GM21390 (cell line): Measurements from ENCODE around the gene SPAG4.

ENCODE experiments used
- ATAC-seq: cut with Tn5 transposase; IDR thresholded peaks from one replicate; pipeline ENCODE4 v1.9.1; 2021; ENCODE audit not compliant: unreplicated experiment

SPAG4 gene, protein sequence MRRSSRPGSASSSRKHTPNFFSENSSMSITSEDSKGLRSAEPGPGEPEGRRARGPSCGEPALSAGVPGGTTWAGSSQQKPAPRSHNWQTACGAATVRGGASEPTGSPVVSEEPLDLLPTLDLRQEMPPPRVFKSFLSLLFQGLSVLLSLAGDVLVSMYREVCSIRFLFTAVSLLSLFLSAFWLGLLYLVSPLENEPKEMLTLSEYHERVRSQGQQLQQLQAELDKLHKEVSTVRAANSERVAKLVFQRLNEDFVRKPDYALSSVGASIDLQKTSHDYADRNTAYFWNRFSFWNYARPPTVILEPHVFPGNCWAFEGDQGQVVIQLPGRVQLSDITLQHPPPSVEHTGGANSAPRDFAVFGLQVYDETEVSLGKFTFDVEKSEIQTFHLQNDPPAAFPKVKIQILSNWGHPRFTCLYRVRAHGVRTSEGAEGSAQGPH

DNA sequence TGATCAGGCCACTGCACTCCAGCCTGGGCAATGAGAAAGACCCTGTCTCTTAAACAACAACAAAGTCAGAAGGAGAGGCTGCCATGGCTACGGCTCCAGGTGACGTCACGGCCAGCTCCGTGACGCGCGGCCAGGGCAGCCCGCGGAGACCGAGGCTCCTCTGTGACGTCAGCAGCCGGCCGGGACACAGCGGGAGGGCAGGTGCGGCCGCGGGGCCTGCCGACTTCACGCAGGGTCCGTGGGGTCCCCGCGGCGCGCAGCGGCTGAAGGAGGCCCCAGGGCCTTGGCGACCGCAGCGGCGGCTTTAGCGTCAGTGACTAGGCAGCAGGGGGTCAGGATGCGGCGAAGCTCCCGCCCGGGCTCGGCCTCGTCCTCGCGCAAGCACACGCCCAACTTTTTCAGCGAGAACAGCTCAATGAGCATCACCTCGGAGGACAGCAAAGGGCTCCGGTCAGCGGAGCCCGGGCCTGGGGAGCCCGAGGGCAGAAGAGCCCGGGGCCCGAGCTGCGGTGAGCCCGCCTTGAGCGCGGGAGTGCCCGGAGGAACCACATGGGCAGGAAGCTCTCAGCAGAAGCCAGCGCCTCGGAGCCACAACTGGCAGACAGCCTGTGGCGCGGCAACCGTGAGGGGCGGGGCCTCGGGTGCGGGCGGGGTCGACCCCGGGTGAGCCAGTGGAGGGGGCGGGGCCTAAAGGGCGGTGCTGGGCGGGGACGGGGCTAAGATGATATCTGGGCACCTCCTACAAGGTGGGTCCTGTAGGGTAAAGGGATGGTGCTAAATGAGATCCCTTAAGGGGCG, at the start of gene SPAG4:
Gene SPAG4, plus strand, starts transcription at position 163 of the 798 bp plus-strand sequence. Its CDS starts 175 bp downstream, at position 338.
- ATAC-seq: peak; percentile 55

DNA sequence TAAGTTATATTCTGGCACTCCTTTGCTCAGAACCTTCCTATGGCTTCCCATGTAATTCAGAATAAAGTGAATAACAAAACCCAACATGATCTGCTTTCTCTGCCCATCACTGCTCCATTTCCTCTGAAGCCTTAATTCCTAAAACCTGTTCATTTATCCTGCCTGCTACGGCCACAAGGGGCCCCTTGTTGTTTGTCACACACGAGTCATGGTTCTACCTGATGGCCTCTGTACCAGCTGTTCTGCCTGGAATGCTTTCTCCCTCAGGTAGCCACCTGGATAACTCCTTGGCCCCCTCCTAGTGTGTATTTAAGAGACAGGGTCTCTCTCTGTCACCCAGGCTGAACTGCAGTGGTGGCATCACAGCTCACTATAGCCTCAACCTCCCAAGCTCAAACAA, 47.0 kb upstream of the SPAG4 start:
- no peak for ATAC-seq

DNA sequence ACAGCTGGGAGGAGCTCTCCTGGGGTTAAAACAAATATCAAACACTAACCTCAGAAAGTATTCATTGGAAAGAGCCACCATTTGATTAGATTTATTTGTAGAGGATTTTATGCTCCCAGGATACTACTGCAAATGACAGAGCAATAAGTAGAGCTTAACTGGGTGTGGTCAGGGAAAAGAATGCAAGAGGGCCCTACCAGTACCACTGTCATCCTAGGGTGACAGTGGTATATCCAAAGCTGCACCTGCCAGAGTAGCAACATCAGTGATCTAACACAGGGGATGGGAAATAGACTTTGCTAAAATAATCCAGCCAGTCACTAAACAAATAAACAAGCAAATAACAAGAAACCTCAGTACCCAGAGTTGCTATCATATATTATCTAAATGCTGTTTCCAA, 44.1 kb upstream of the SPAG4 start:
- ATAC-seq: no peak

DNA sequence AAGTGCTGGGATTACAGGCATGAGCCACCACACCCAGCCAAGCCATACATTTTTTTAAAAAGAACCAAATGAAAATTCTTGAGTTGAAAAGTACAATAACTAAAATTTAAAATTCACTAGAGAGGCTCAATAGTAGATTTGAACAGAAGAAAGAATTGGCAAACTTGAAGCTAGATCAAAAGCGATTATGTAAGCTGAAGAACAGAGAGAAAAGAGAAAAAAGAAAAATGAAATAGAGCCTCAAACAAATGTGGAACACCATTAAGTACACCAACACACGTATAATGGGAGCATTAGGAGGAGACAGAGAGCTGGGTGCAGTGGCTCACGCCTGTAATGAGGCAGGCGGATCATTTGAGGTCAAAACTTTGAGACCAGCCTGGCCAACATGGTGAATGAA, 42.8 kb upstream of the SPAG4 start:
- ATAC-seq: no peak

DNA sequence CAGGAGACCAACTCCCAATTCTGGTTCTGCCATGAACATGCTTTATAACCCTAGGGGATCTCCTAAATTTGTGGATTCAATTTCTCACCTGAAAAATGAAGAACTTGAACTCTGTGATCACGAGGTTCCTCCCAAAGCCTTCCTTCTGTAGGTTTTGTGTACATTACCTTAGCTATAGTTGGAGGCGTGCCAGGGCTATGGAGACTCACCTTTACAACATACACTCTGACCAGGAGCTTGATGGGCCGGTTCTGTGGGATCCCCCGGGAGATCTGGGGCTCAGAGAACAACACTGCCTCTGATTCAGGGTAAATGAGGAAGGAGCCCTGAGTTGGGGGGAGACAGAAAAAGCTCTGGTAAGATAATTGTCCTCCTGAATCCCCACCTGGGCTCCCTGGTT, 39.7 kb upstream of the SPAG4 start:
- ATAC-seq: no peak

DNA sequence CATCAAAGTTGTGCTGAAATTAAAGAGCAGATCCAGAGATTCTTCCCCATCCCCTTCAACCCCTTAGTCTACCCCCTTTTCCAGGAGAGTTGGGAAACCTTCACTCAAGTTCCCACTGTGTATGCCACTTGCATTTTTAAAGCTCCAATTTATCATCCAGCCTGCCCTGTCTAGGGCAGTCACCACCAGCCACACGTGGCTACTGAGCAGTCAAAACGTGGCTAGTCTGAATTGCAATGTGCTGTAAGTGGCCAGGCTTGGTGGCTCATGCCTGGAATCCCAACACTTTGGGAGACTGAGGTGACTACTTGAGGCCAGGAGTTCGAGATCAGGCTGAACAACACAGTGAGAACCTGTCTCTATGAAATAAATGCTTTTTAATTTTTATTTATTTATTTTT, 38.8 kb upstream of the SPAG4 start:
- ATAC-seq: no peak

DNA sequence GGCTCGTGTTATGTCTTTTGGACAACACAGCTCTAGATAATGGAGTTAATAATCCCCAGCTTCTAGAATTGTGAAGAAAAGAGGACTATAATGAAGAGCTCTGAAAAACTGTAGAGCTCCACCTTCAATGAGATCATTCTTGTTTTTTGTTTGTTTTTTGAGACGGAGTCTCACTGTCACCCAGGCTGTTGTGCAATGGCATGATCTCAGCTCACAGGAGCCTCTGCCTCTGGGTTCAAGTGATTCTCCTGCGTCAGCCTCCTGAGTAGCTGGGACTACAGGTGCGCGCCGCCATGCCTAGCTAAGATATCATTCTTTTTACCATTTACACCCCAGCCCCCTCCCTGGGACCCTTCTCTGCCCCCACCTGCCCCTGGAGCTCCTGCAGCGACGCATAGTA, 37.2 kb upstream of the SPAG4 start:
- ATAC-seq: no peak

DNA sequence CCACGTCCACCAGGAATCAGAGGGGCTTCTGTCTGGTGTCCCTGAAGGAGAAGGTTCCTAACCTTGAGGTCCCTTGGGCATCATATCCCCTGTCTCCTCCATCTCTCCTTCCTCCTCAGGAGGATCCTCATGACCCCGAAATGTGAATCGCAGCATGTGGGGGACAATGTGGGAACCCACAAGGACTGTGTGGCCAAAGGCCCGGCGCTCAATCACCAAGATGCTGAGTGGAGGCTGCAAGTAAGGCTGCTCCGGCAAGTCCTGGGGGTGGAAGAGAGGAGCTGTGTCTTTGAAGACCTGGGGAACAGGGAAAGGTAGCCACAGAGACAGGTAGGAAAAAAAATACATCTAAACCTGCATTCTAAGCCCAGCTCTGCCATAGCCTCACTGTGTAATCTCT, 36.4 kb upstream of the SPAG4 start:
- ATAC-seq: no peak

DNA sequence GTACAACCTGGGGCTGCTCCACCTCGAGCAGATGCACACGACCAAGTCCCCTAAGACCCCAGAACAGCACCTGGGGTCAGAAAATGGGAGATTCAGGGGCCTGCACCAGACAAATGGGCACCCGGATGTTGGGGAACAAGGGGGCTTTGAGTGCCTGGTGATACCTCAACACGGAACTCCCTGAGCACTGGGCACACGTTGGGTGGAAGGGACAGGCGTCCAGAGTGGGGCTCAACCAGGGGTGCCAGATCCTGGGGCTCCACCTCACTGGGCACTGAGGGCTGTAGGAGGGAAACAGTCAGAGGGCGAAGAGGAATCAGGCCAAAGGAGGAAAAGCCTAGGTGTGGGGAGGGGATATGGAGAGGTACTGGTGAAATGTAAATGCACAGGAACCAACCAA, 33.5 kb upstream of the SPAG4 start:
- no peak for ATAC-seq

DNA sequence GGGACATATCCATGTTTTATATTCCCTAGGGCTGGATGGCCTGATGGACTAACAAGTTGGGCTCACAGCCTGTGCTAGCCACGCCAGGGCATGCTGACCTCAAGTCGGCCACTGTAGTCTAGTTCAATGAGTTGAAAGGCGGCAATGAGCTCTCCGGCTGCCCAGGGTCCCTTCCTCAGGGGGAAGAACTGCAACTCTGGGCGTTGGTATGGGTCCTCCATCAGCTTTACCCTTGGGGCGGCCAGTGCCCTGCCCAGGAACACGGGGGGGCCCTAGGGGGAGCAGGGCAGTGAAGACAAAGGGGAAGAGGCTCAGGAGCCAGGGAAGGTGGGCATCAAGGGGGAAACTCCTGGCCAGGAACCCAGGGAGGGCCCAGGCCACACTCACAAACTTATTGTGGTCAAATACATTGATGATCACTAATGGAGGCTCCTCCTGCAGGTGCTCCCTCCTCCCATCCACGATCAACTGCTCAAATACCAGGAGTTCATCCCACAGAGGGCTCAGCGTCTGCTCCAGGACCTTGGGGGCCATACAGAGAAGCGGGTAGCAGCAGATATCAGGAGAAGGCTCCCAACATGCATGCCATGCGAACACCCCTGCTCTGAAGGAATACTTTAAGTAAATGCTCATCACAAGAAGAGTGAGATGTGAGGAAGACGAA, 32.8 kb upstream of the SPAG4 start:
- no peak for ATAC-seq

DNA sequence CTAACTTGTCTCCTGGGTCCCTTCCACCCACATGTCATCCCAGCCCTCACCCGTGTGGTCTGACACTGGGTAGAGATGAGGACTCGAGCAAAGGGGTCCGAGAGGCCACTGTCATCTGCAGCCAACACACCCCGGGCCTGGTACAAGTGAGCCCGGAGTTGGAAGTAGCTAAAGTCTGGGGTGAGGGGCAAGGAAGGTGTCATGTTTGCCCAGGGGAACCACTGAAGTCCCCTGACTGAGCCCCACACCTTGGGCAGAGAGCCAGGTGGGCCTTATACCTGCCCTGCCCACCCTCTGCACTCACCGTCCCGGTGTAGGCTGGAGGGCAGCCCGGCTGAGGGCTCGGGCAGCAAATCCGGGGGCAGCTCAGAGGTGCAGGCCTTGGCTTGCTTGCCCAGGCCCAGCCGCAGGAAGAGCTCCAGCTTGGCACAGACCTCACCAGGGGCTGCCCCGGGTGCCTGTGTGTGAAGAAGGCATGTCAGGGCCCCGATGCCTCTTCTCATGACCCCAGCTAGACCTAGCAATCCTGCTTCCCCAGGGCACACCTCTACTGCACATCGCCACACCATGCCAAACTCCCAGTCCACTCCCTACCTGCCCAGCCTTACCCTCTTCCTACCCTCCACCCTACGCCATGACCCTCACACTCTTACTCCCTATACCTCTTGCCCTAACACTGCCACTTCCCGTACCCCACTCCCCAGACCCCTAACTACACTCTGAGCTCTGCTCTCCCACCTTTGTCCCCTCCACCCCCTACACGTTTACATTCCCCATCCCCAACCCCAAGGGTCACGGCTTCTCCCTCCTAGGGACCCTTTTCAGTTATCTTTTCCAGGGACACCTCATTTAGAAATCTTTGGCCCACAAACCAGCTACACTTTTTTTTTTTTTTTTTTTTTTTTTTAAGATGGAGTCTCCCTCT, 31.7 kb upstream of the SPAG4 start:
- no peak for ATAC-seq

DNA sequence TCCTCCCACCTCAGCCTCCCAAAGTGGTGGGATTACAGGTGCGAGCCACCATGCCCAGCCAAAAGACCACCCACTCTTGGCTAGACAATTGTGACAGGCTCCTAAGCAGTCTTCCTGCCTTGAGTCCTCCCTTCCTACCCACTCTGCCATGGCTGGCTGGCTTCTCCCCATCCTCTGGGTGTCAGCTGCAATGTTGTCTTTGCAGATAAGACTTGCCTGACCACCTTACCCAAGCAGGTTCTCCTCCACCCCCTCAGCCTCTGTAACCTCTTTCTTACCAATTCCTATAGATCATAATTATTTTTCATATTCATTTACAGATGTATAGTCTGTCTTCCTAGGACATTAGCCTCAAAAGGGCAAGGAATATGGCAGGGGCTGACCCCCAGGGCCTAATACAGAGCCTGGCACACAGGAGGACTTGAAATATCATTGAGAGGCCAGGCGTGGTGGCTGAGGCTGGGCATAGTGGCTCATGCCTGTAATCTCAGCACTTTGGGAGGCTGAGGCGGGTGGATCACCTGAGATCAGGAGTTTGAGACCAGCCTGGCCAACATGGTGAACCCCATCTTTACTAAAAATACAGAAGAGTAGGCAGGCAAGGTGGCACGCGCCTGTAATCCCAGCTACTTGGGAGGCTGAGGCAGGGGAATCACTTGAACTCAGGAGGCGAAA, 28.7 kb upstream of the SPAG4 start:
- no peak for ATAC-seq

DNA sequence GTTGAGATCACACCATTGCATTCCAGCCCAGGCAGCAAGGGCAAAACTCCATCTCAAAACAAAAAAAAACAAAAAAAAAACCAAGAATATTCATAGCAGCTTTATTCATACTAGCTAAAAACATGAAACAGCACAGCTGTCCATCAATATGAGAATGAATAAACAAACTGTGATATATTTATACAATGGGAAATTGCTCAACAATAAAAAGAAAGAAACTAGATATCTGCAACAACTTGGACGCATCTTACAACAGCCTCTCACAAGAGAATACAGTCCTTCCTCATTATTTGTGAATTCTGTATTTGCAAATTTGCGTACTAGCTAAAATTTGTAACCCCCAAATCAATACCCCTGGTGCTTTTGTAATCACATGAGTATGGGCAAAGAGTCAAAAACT, 28.2 kb upstream of the SPAG4 start:
- ATAC-seq: no peak

DNA sequence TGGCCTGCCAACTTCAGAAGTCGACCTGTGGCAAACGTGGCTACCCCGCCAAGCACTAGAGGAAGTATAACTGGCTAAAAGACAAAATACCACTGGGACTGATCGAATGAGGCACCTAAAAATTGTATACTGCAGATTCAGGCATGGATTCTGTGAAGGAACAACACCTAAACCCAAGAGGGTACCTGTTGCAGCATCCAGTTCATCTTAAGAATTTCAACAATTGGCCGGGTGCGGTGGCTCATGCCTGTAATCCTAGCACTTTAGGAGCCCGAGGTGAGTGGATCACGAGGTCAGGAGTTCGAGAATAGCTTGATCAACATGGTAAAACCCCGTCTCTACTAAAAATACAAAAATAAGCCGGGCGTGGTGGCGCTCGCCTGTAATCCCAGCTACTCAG, 27.2 kb upstream of the SPAG4 start:
- no peak for ATAC-seq

DNA sequence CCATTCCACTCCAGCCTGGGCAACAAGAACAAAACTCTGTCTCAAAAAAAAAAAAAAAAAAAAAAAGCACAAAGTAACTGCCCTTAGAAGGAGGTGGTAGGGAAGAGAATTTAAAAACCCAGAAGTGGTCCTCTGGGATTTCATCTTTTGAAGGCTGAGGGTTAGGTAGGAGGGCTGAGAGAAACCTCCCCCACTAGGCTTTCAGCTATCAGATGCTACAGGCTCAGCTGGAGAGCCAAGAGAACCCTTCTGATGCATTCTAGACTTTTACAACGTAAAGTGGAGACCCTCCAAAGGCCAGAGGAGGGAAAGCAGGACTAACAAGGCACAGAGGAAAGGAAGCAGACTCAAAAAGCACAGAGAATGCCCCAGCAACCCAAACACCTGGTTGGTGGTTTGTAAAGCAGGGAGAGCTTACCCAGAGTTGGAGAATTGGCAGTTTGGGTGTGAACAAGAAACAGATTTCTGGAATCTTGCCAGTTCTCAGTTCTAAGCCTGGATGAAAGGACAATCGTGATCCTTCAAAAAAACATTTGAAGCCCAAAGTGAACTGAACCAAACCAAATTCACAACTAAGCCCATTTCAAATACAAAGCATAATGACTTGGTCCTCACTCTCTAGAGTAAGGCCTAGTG, 23.2 kb upstream of the SPAG4 start:
- ATAC-seq: no peak

DNA sequence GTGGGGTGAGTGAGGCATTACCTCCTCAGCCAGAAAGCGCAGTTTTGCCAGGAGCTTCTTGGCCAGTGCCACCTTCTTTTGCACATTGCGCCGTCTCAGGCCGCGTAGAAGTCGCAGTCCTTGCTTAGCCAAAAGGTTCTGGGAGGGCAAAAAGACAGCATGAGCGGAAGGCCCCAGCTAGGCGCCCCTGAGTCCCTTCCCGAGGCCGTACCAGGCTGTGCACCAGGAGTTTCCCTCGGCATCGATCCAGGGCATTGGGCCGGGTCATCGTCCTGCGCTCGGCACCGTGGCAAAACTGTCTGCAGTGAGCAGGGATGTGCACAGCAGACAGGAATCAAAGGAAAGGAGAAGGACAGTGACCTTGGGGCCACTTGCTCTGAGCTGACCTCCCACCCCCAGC, 20.2 kb upstream of the SPAG4 start:
- no peak for ATAC-seq

DNA sequence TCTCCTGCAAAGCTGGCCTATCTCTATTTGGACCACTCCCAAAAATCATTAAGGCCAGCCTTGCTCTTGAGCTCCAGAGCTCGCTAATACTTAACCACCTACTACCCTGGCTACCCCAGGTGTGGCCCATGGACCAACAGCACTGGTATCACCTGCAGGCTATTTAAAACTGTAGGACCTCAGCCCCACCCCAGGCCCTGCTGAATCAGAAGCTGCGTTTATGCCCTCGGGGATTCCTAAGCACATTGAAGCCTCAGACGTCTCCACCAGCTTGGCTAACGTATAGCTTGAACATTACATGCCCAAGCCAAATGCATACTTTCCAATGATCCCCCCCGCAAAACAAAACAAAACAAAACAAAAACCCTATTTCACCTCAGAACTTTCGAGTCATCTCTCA, 19.7 kb upstream of the SPAG4 start:
- no peak for ATAC-seq

DNA sequence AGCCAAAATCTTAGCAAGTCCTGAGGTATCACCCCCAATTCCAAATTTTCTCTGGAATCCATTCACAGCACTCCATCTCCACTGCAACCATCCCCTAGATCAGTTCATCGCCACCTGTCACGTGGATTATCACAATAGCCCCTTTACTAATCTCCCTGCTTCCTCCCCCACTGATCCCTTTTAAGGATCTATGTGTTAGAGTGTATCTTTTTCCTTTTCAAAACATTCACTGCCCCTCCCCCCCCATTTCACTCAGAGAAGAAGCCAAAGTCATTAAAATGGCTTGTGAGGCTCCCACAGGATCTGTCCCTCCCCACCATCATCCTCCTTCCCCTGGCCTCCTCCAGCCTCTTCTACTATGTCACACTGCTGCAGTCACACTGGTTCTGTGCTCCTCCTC, 18.4 kb upstream of the SPAG4 start:
- no peak for ATAC-seq

DNA sequence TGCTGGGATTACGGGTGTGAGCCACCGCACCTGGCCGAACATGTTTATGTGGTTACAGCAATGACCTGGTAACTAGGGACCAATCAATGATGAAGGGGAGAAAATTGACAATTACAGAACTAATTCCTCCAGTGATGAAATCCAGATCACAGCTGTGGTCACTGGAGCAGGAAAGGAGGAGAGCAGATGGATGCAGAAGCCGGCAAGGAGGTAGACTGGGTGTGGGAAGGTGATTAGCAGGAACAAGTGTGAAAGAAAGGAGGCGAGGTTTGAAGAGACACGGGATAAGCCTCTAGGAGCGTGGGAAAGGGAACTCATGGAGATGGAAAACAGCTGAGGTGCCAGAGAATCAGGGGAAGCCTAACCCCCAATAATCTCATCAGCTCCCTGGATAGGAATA, 17.2 kb upstream of the SPAG4 start:
- no peak for ATAC-seq
